GM19452 (cell line): ENCODE data around the gene TMEM108.

ENCODE experiments used
- ATAC-seq: cut with Tn5 transposase; IDR thresholded peaks from one replicate; pipeline ENCODE4 v1.9.1; 2021; ENCODE audit not compliant: unreplicated experiment

TMEM108 gene

GRCh38 chr3:133053532-133053931 is 15.3 kb downstream of the TMEM108 start:
- ATAC-seq = no peak

GRCh38 chr3:133054586-133054985 is 16.4 kb downstream of the TMEM108 start:
- no peak for ATAC-seq

GRCh38 chr3:133055339-133055738 is 17.1 kb downstream of the TMEM108 start:
- ATAC-seq = no peak

- ATAC-seq = no peak
Measured at GRCh38 chr3:133058243-133058642, 20.1 kb downstream of the TMEM108 start.

- ATAC-seq = no peak
Measured at GRCh38 chr3:133058831-133059230, 20.6 kb downstream of the TMEM108 start.

GRCh38 chr3:133065193-133065961 is 27.2 kb downstream of the TMEM108 start:
- ATAC-seq = no peak

- ATAC-seq = no peak
Measured at GRCh38 chr3:133066026-133066425, 27.8 kb downstream of the TMEM108 start.

GRCh38 chr3:133069556-133070286 is 31.5 kb downstream of the TMEM108 start:
- no peak for ATAC-seq

- ATAC-seq = no peak
Measured at GRCh38 chr3:133074977-133075376, 36.8 kb downstream of the TMEM108 start.

- ATAC-seq = no peak
Measured at GRCh38 chr3:133077688-133078087, 39.5 kb downstream of the TMEM108 start.

GRCh38 chr3:133079621-133080020 is 41.4 kb downstream of the TMEM108 start:
- ATAC-seq = no peak

- ATAC-seq = no peak
Measured at GRCh38 chr3:133081016-133081415, 42.8 kb downstream of the TMEM108 start.

GRCh38 chr3:133083395-133083794 is 45.2 kb downstream of the TMEM108 start:
- no peak for ATAC-seq

GRCh38 chr3:133089906-133090485 is 51.8 kb downstream of the TMEM108 start:
- ATAC-seq = no peak

GRCh38 chr3:133092681-133093080 is 54.5 kb downstream of the TMEM108 start:
- ATAC-seq = no peak

GRCh38 chr3:133093366-133093765 is 55.2 kb downstream of the TMEM108 start:
- no peak for ATAC-seq

GRCh38 chr3:133096900-133097613 is 58.9 kb downstream of the TMEM108 start:
- no peak for ATAC-seq

- no peak for ATAC-seq
Measured at GRCh38 chr3:133103706-133104105, 65.5 kb downstream of the TMEM108 start.

- ATAC-seq = no peak
Measured at GRCh38 chr3:133106169-133106568, 68.0 kb downstream of the TMEM108 start.

GRCh38 chr3:133112666-133113065 is 74.5 kb downstream of the TMEM108 start:
- ATAC-seq = no peak

GRCh38 chr3:133113526-133113925 is 75.3 kb downstream of the TMEM108 start:
- ATAC-seq = no peak
